GM21576 (cell line): ENCODE results near the gene PPP1R16B.
A peak's percentile ranks its signal among the peaks of the same experiment; 100 is the strongest.

Experiments used
- ATAC-seq: cut with Tn5 transposase; IDR thresholded peaks from one replicate; pipeline ENCODE4 v1.9.1; 2021; ENCODE audit warnings: mild to moderate bottlenecking, moderate library complexity; ENCODE audit not compliant: unreplicated experiment

PPP1R16B gene

DNA sequence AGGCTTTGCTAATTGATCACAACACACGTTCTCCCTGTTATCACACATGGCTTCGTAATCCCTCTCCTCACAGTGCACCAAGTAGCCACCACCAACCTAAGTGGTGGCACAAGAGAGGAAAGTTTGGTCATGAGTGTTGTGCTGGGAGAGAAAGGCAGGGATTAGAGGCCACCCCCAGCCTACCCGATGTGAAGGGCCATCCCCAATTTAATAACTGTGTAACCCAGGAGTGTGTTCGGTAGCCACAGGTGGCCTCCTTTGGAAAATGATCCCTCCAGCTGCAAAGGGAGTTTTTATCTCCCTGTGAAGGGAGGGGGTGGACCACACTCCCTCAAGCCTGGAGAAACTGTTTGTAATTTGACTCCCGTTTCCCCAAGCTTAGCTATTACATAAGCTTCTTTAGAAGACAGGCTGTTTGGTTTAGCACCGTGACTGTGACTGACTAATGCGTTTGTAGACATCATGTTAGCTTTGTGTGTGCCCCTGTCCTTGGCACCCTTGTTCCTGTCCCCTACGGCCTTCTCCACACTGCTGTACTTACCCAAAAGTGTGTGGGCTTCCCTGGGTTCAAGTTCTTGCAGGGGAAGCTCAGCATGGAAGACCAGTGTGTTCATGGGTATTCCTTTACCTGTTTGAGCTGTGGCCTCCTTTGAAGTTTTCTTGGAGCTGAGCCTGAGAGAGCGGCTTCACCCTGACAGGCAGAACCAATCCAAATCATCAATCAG lies 20.6 kb downstream of the PPP1R16B start:
- no peak for ATAC-seq

DNA sequence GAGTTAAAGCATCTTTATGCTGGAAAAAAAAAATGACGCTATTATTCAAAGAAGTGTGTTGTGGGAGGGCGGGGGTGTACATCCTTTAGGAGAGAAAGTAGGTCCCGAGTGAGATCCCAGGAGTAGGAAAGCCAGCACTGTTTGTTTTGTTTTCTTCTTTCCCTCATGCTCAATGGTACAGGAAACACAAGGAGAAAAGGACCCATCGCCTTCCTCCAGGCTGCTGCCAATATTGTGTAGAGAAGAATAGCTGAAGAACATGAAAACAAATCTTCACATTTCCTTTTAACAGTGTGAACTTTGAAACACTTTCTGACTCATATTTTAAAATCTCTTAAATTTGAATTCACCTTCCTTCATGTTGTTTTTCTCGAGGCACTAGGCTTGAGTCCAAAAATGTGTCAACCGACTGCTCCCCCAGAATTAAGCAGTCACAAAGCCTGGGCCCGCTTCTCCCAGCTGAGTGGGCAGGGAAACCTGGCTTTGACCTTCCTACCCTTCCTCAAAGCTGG lies 22.3 kb downstream of the PPP1R16B start:
- ATAC-seq = no peak

DNA sequence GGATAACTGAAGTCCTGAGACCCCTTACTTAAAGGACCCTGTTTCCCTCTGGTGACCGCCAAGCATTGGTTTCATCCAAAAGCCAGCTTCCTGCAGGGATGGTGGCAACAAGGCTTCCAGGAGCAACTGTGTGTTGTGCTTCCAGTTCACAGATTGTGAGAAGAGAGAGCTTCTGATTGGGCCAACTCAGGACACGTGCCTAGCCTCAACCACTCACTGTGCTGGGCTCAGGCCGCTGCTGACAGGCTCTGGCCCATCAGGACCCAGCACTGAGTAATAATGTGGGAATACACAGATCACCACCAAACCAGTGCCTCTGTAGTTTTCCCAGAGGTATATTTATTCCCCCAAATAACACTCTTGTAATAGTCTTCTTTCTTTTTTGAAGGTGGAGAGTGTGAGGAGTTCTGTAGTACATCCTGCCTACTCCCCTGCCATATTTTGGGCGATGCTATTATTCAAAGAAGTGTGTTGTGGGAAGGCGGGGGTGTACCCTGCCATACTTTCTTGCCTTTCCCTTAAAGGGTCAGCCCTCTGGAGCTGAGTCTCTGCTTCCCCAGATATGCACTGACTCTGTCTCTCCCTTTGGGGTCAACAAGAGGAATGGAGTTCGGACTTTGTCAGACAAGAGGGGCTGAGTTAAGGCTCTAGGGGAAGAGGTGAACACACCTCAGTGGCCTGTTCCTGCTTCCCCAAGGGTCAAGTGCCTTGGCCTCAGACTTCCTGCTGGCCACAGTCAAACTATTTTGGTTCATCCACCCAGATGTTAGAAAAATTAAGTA lies 23.2 kb downstream of the PPP1R16B start:
- no peak for ATAC-seq

DNA sequence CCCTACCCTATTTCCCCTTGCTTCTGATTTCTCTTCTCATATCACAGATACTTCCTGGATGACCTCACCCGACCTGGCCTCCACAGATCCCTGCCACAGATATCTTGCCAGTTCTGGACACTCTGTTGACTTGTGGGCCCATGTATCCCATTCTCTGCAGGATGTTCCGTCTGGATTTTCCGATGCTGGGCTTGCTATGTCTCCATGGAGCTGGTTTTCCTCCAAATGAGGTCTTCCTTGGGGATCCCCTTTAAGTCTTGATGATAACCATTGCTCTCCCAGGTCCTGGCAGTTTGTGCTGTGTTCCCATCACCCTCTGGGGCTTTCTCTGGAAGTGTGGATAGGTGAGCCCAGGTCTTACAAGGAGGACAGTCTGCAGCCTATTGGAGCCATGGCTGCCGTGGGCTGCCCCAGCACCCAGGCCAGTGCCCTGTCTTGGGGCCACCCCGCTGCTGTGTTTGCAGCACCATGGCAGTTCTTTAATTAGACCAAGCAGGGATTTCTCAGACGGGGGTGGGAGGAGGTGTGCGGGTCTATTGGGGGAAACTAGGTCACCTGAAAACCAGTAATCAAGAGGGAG lies 23.9 kb downstream of the PPP1R16B start:
- ATAC-seq = no peak

DNA sequence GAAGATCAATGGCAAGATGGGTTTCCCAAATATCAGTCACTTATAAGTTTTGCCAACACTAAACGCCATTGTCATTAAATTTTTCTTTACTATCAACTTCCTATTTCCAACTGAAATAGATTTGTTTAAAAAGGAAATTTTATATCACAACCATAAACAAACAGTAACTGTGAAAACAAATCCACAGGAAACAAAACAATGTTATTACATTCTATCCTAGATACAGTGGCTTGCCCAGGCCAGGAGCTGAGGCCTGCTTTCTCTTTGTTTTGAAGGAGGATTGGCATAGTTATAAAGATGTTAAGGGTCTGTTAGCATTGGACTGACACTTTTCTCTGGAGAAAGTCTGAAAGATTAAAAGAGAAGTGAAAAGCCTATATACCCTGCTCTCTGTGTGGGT lies 24.9 kb downstream of the PPP1R16B start:
- ATAC-seq = no peak

DNA sequence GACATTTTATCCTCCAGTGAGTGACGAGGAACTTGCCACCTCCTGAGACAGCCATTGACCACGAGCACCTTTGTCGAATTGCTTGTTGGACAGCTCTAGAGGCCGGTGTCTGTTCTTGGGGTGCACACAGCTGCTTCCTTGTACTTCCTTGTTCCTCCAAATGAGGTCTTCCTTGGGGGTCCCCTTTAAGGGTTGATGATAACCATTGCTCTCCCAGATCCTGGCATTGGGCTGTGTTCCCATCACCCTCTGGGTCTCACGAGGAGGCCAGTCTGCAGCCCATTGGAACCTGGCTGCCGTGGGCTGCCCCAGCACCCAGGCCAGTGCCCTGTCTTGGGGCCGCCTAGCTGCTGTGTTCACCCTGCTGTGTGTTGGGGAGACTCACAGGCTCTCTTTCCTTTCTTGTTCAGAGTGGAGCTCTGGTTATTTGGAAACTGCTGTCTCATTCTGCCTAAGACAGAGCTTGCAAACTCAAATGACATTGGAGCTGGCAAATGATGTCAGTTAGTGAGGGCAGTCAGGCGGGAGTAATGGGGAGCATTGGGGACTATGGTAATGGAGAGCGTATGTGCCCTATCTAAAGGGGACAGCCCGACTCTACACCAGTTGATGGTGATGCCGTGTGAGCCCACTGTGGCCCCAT lies 25.7 kb downstream of the PPP1R16B start:
- ATAC-seq = no peak

DNA sequence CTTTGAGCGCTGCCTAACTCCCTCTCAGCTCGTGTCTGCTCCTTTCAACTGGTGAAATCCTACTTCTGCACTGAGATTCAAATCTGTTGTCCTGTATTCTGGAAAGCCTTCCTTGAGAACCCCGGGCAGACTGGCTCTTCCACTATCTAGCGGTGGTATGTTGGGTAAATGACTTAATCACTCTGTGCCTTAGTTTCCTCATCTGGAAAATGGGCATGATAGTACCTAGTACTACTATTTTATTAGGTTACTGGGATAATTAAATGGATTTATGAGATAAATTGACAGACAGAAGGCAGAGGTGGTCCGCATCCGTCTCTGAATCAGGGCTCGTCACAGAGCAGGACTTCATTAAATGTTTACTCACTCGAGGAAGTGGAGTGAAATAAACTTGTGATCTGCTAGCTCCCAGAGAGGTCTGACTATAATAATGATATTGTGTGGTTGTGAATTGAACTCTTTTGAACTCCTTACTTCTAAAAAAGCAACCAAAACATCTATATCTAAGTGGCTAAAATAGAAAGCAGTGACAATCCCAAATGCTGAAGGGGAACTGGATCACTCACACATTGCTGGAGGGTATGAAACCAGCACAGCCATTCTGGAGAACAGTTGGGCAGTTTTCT lies 26.6 kb downstream of the PPP1R16B start:
- ATAC-seq = no peak

DNA sequence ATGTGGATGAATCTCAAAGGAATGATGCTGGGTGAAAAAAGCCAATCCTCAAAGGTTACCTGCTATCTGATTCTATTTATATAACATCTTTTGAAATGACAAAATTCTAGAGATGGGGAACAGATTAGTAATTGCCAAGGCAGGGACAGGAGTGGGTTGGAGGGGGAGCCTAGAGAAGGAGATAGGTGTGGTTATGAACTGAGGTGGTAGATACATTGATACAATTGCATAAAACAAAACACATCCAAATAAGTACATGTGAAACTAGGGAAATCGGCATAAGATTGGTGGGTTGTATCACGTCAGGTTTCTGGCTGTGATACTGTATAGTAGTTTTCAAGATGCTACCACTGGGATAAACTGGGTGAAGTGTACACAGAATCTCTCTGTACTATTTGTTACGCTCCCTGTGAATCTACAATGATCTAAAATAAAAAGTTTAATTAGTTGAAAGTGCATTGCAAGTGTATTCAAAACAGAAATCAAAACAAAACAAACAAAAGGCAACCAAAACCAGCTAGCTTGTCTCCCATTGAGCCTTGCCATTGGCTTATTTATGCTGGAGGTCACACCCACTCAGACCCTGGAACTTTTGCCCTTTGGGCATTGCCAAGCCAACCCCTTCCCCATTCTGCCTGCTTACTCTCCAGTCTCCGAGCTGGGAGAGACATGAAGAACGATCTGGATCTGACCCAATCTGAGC lies 27.8 kb downstream of the PPP1R16B start:
- ATAC-seq = no peak

GRCh38 chr20:38833857-38834164 lies 28.3 kb downstream of the PPP1R16B start:
- ATAC-seq = no peak

GRCh38 chr20:38834868-38835267 lies 29.4 kb downstream of the PPP1R16B start:
- no peak for ATAC-seq

GRCh38 chr20:38835792-38836191 lies 30.3 kb downstream of the PPP1R16B start:
- no peak for ATAC-seq

- ATAC-seq = peak; percentile 40
These were observed 31.5 kb downstream of the PPP1R16B start for GRCh38 chr20:38836991-38837390.

DNA sequence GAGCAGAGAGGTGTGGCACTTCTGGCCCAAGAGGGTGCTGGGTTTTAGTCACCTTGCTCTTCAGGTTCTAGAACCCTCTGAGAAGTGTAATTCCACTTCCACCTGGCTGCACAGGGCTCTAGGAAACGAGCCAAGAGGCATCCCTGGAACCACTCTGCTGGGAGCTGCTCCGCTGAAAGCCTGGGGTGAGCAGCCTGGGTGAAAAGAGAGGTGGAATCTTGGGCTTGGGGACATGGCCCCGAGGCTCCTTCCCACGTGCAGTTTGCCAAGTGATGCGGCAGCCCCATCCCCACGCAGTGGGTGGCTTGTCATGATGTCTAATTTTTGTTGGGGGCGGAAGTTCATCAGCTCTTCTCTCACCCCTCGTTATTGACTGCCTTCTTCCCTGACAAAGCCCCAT lies 32.8 kb downstream of the PPP1R16B start:
- no peak for ATAC-seq

GRCh38 chr20:38839563-38839962 lies 34.1 kb downstream of the PPP1R16B start:
- ATAC-seq = no peak

DNA sequence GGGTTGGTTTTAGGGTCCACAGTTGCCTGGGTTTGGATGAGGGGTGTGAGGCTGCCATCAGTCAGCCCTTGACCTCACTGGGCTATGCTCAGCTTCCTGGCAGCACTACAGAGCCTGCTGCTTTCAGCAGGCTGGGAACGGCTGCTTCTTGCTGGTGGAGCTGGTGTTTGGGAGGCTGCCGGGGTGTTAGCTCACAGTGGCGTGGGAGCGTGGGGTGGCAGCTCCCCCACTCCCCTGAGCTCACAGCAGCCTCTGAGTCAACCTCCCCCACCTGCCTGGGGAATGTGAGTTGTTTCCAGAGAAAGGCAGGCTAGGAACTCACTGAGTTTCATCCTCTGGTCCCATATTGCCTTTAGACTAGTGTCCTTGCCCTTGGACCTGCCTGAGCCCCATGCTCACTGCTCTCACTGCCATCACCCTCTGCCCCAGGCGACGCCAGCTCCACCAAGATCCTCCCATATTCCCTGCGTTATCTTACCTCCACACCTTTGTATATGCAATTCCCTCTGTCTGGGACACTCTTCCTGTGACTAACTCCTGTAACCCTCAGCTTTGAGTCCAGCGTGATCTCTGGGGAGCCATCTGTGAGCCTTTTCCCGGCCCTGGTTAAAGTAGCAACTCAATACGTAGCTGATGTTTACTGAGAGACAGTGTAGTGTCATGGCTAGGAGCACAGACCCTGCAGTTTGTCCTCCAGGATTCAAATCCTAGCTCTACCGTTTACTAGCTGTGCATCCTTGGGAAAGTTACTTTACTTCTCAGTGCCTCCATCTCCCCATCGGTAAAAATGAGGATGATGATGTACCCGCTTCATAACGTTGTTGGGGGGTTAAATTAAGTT lies 34.8 kb downstream of the PPP1R16B start:
- ATAC-seq = no peak

DNA sequence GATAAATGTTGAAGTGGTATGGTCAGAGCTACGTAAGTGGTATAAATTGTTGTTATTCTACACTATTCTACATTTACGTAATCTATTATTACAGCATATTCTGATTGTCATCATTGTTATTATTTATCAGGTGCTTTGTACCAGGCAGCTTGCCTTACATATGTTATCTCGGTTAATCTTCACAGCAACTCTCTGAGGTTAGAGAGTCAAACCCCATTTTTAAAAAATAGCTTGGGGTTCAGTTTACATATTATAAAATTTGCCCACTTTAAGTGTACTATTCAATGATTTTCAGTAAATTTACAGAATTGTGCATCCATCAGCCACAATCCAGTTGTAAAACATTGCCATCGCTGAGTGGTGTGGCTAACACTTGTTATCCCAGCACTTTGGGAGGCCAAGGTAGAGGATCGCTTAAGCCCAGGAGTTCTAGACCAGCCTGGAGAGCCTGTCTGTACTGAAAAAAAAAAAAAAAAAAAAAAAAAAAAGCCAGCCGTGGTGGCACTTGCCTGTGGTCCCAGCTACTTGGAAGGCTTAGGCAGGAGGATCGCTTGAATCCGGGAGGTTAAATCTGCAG lies 35.5 kb downstream of the PPP1R16B start:
- no peak for ATAC-seq

- ATAC-seq = no peak
These were observed 36.1 kb downstream of the PPP1R16B start for GRCh38 chr20:38841570-38841969.

GRCh38 chr20:38842026-38842425 lies 36.5 kb downstream of the PPP1R16B start:
- ATAC-seq = peak; percentile 26

- ATAC-seq = peak; percentile 84
These were observed 37.1 kb downstream of the PPP1R16B start for GRCh38 chr20:38842558-38842981.
